Liver (tissue), 9 donors: Measurements from ENCODE around the gene DOCK1. TPM values are rescaled to one million over a fixed set of nuclear protein-coding genes. Genes with fewer than 3 reads are reported as not detected.

Experiments
- DNase-seq: peaks from one replicate; pipeline ENCODE4 v3.0.0-alpha.2; 2017; ENCODE audit warnings: low spot score
- H3K27ac ChIP-seq, 2 donors: one replicate each; pipeline ENCODE4 v1.7.0; 2013; ENCODE audit warnings: inconsistent platforms in 2 of 2, low read length in 2 of 2, control low read depth in 1 of 2, low read depth in 1 of 2, mild to moderate bottlenecking in 1 of 2
- H3K27me3 ChIP-seq, 4 donors: one replicate each; pipeline versions ENCODE4 v1.6.1 to v1.7.0; 2013; ENCODE audit warnings: low read length in 3 of 4, inconsistent platforms in 1 of 4, mild to moderate bottlenecking in 1 of 4, moderate library complexity in 1 of 4; ENCODE audit not compliant: control insufficient read depth in 4 of 4, insufficient read depth in 4 of 4
- H3K36me3 ChIP-seq, 4 donors: one replicate each; pipeline versions ENCODE4 v1.6.1 to v1.7.0; 2013; ENCODE audit warnings: low read length in 3 of 4, mild to moderate bottlenecking in 3 of 4, low read depth in 1 of 4, moderate library complexity in 1 of 4; ENCODE audit not compliant: control insufficient read depth in 4 of 4, insufficient read depth in 3 of 4
- H3K4me1 ChIP-seq, 4 donors: one replicate each; pipeline versions ENCODE4 v1.6.1 to v1.7.0; 2013; ENCODE audit warnings: low read length in 3 of 4, mild to moderate bottlenecking in 3 of 4, moderate library complexity in 1 of 4; ENCODE audit not compliant: control insufficient read depth in 4 of 4, insufficient read depth in 4 of 4
- H3K4me3 ChIP-seq, 3 donors: one replicate each; pipeline versions ENCODE4 v1.6.1 to v1.7.0; 2013; ENCODE audit warnings: low read length in 3 of 3, control low read depth in 1 of 3, low read depth in 1 of 3, mild to moderate bottlenecking in 1 of 3
- H3K9ac ChIP-seq, 2 donors: one replicate each; pipeline ENCODE4 v1.7.0; 2013; ENCODE audit warnings: low read length in 2 of 2, mild to moderate bottlenecking in 2 of 2, moderate library complexity in 2 of 2, control low read depth in 1 of 2, low read depth in 1 of 2
- H3K9me3 ChIP-seq, 4 donors: one replicate each; pipeline versions ENCODE4 v1.6.1 to v1.7.0; 2013; ENCODE audit warnings: low read length in 3 of 4; ENCODE audit not compliant: control insufficient read depth in 4 of 4
- ATF3 ChIP-seq: IDR thresholded peaks from 2 replicates; pipeline ENCODE4 v1.6.1; 2016; ENCODE audit warnings: antibody characterized with exemption
- CTCF ChIP-seq: fragments of 150-350 bp; IDR thresholded peaks from 2 replicates; pipeline ENCODE4 v1.5.1; 2017; ENCODE audit warnings: improper control_type of control experiment, low read depth, low read length; ENCODE audit not compliant: missing input control
- EGR1 ChIP-seq, 2 donors: IDR thresholded peaks; 2 replicates each; pipeline ENCODE4 v1.6.1; 2016 to 2018; ENCODE audit warnings: antibody characterized with exemption in 2 of 2, low read depth in 2 of 2
- FOXA1 ChIP-seq: IDR thresholded peaks from 2 replicates; pipeline ENCODE4 v1.6.1; 2016; ENCODE audit warnings: antibody characterized with exemption
- FOXA2 ChIP-seq: IDR thresholded peaks from 2 replicates; pipeline ENCODE4 v1.6.1; 2016; ENCODE audit warnings: antibody characterized with exemption
- GABPA ChIP-seq, 2 donors: IDR thresholded peaks in 1 of 2; conservative IDR thresholded peaks in 1 of 2; 2 replicates each; pipeline ENCODE4 v1.6.1; 2016; ENCODE audit warnings: antibody characterized with exemption in 2 of 2, mild to moderate bottlenecking in 1 of 2, moderate library complexity in 1 of 2
- HNF4A ChIP-seq, 2 donors: conservative IDR thresholded peaks; 2 replicates each; pipeline ENCODE4 v1.6.1; 2016; ENCODE audit warnings: antibody characterized with exemption in 2 of 2, mild to moderate bottlenecking in 2 of 2
- HNF4G ChIP-seq: IDR thresholded peaks from 2 replicates; pipeline ENCODE4 v1.6.1; 2016; ENCODE audit warnings: antibody characterized with exemption
- JUND ChIP-seq, 2 donors: IDR thresholded peaks; 2 replicates each; pipeline ENCODE4 v1.6.1; 2016; ENCODE audit warnings: antibody characterized with exemption in 2 of 2
- MAX ChIP-seq: IDR thresholded peaks from 2 replicates; pipeline ENCODE4 v1.6.1; 2016; ENCODE audit warnings: antibody characterized with exemption
- NR2F2 ChIP-seq: IDR thresholded peaks from 2 replicates; pipeline ENCODE4 v1.6.1; 2016; ENCODE audit warnings: antibody characterized with exemption
- RAD21 ChIP-seq, 2 donors: IDR thresholded peaks; 2 replicates each; pipeline ENCODE4 v1.6.1; 2016; ENCODE audit warnings: antibody characterized with exemption in 2 of 2, mild to moderate bottlenecking in 2 of 2
- REST ChIP-seq: IDR thresholded peaks from 2 replicates; pipeline ENCODE4 v1.6.1; 2016; ENCODE audit warnings: antibody characterized with exemption, mild to moderate bottlenecking
- RXRA ChIP-seq, 2 donors: IDR thresholded peaks; 2 replicates each; pipeline ENCODE4 v1.6.1; 2017 to 2018; ENCODE audit warnings: antibody characterized with exemption in 2 of 2, mild to moderate bottlenecking in 1 of 2
- SP1 ChIP-seq: IDR thresholded peaks from 2 replicates; pipeline ENCODE4 v1.6.1; 2018; ENCODE audit warnings: antibody characterized with exemption, mild to moderate bottlenecking
- TAF1 ChIP-seq: conservative IDR thresholded peaks from 2 replicates; pipeline ENCODE4 v1.6.1; 2016; ENCODE audit warnings: antibody characterized with exemption, mild to moderate bottlenecking
- YY1 ChIP-seq: IDR thresholded peaks from 2 replicates; pipeline ENCODE4 v1.6.1; 2016; ENCODE audit warnings: antibody characterized with exemption, mild to moderate bottlenecking
- ZBTB33 ChIP-seq: IDR thresholded peaks from 2 replicates; pipeline ENCODE4 v1.6.1; 2016; ENCODE audit warnings: antibody characterized with exemption
- WGBS: extraction: QIAGEN DNeasy Blood & Tissue Kit; methylation state at CpG from one replicate; pipeline ENCODE4 v1.1.7; 2013; 5-methylcytosine and 5-hydroxymethylcytosine counted together
- polyA plus RNA-seq, 2 donors: library from polyadenylated mRNA; stranded (reverse) in 1 of 2; unstranded in 1 of 2; fragments of 200-250 nt in 1 of 2; fragments of >200 nt in 1 of 2; fragmentation: Nextera tagmentation in 1 of 2; extraction: Ambion mirVana in 1 of 2; gene quantifications; one replicate each; pipeline versions ENCODE4 v1.2.1 to v1.2.3, GENCODE V29; 2013 to 2015
- total RNA-seq, 2 donors: library from RNA; depleted of rRNA; stranded (reverse); fragments of >200 nt; gene quantifications; one replicate each; pipeline ENCODE4 v1.2.3, GENCODE V29; 2014
- donor health status: healthy.
- donor health status: healthy.
- donor health status: healthy.
- donor health status: healthy.
- donor health status: healthy.

The DOCK1 gene
- total and polyA plus RNA-seq, 4 donors: 3.8 to 28.8 (median 9.1) TPM

- Histone ChIP-seq H3K4me3 (no peak overlapping the region), H3K27ac (no peak overlapping the region), H3K4me1 (no peaks in the 10 kb centered on the region), H3K36me3 (peaks cover 0 to 12% (median 4%) of the 10 kb centered on the region in 4 donors), H3K9me3 (no peaks in the 10 kb centered on the region), H3K27me3 (no peaks in the 10 kb centered on the region), H3K9ac (no peak overlapping the region)
- no peak for DNase-seq
- TF ChIP-seq SP1: no peak
- 83% methylated on average over 2 of the region's 2 CpGs for WGBS
These were observed 528.8 kb downstream of the DOCK1 start for GRCh38 chr10:127434006-127434405.

- no peak for TF ChIP-seq ZBTB33
- TF ChIP-seq FOXA1: no peak
- TF ChIP-seq NR2F2: no peak
- TF ChIP-seq SP1: no peak
- TF ChIP-seq YY1: no peak
- TF ChIP-seq GABPA (IDR thresholded peaks at IDR 0.05 in 1 of 2, conservative IDR thresholded peaks at IDR 0.05 in 1 of 2): no peak
- no peak for TF ChIP-seq RXRA (IDR thresholded peaks at IDR 0.05)
- TF ChIP-seq MAX: no peak
- TF ChIP-seq HNF4G: no peak
- TF ChIP-seq HNF4A (conservative IDR thresholded peaks at IDR 0.05): no peak
- TF ChIP-seq EGR1 (IDR thresholded peaks at IDR 0.05; ENCODE audit: low read depth in 2 of 2): no peak
- no peak for TF ChIP-seq JUND (IDR thresholded peaks at IDR 0.05)
- no peak for TF ChIP-seq ATF3
- TF ChIP-seq RAD21 (IDR thresholded peaks at IDR 0.05): no peak
- TF ChIP-seq CTCF: no peak
- TF ChIP-seq TAF1: no peak
- TF ChIP-seq FOXA2: no peak
- TF ChIP-seq REST: no peak
- H3K36me3 ChIP-seq: peaks cover 0 to 24% (median 11%) of the 10 kb centered on the region in 4 donors
- DNase-seq: no peak
- 91% methylated on average over 7 of the region's 7 CpGs for WGBS
- no peak overlapping the region for H3K4me3 ChIP-seq
- H3K27ac ChIP-seq: no peak overlapping the region
- H3K9ac ChIP-seq: no peak overlapping the region
- no peaks in the 10 kb centered on the region for H3K4me1 ChIP-seq
- no peaks in the 10 kb centered on the region for H3K27me3 ChIP-seq
- no peaks in the 10 kb centered on the region for H3K9me3 ChIP-seq
These were observed 530.0 kb downstream of the DOCK1 start for GRCh38 chr10:127435246-127435645.
